ENCODE measurements around the gene MROH2A. TPM values are rescaled to one million over a fixed set of nuclear protein-coding genes. Genes with fewer than 3 reads are reported as not detected.

Gene MROH2A
- total RNA-seq, 4 donors from 2014 or later: not detected

- Histone ChIP-seq H3K9me3 (no peaks in the 10 kb centered on the region), H3K27ac (replicated peaks in 1 of 4) (no peak overlapping the region), H3K27me3 (peaks cover 0 to 5% (median 0%) of the 10 kb centered on the region in 4 donors), H3K4me3 (no peak overlapping the region), H3K36me3 (no peaks in the 10 kb centered on the region), H3K4me1 (no peaks in the 10 kb centered on the region)
- intact Hi-C loops (cut with DNase I): no loop called here
- TF ChIP-seq POLR2A (IDR thresholded peaks at IDR 0.05; ENCODE audit: low read depth) (no peak), CTCF (IDR thresholded peaks at IDR 0.05) (no peak)
- 71% methylated on average over 4 of the region's 4 CpGs for WGBS
- no peak for DNase-seq (ENCODE audit: extremely low spot score)
Observed at GRCh38 chr2:233816771-233817170, 38.6 kb downstream of the MROH2A start.

- Histone ChIP-seq H3K4me1 (no peaks in the 10 kb centered on the region), H3K27ac (replicated peaks in 1 of 4) (no peak overlapping the region), H3K4me3 (no peak overlapping the region), H3K36me3 (no peaks in the 10 kb centered on the region), H3K9me3 (no peaks in the 10 kb centered on the region), H3K27me3 (peaks cover 0 to 5% (median 0%) of the 10 kb centered on the region in 4 donors)
- DNase-seq (ENCODE audit: extremely low spot score): no peak
- TF ChIP-seq EP300 (IDR thresholded peaks at IDR 0.05) (no peak), POLR2A (IDR thresholded peaks at IDR 0.05; ENCODE audit: low read depth) (no peak), CTCF (IDR thresholded peaks at IDR 0.05) (no peak), POLR2AphosphoS5 (IDR thresholded peaks at IDR 0.05) (no peak)
- 90% methylated on average over 2 of the region's 3 CpGs for WGBS
- intact Hi-C loops (cut with DNase I): no loop called here
Observed at GRCh38 chr2:233817361-233817911, 39.3 kb downstream of the MROH2A start.

GRCh38 chr2:233817995-233818638 lies 40.0 kb downstream of the MROH2A start:
- Histone ChIP-seq H3K9me3 (no peaks in the 10 kb centered on the region), H3K4me1 (no peaks in the 10 kb centered on the region), H3K4me3 (no peak overlapping the region), H3K27me3 (peaks cover 0 to 5% (median 0%) of the 10 kb centered on the region in 4 donors), H3K27ac (replicated peaks in 1 of 4) (no peak overlapping the region), H3K36me3 (no peaks in the 10 kb centered on the region)
- no peak for TF ChIP-seq POLR2A (IDR thresholded peaks at IDR 0.05; ENCODE audit: low read depth)
- TF ChIP-seq POLR2AphosphoS5 (IDR thresholded peaks at IDR 0.05): no peak
- no peak for TF ChIP-seq CTCF (IDR thresholded peaks at IDR 0.05)
- TF ChIP-seq EP300 (IDR thresholded peaks at IDR 0.05): no peak
- 91% methylated on average over 9 of the region's 11 CpGs for WGBS
- no peak for DNase-seq (ENCODE audit: extremely low spot score)
- intact Hi-C loops (cut with DNase I): no loop called here

GRCh38 chr2:233818639-233819621 lies 40.8 kb downstream of the MROH2A start:
- DNase-seq (ENCODE audit: extremely low spot score): no peak
- Histone ChIP-seq H3K4me1 (no peaks in the 10 kb centered on the region), H3K4me3 (no peak overlapping the region), H3K9me3 (no peaks in the 10 kb centered on the region), H3K27ac (replicated peaks in 1 of 4) (no peak overlapping the region), H3K36me3 (no peaks in the 10 kb centered on the region), H3K27me3 (peaks cover 0 to 5% (median 0%) of the 10 kb centered on the region in 4 donors)
- TF ChIP-seq POLR2A (IDR thresholded peaks at IDR 0.05; ENCODE audit: low read depth) (no peak), POLR2AphosphoS5 (IDR thresholded peaks at IDR 0.05) (no peak), CTCF (IDR thresholded peaks at IDR 0.05) (no peak), EP300 (IDR thresholded peaks at IDR 0.05) (no peak)
- 85% methylated on average over 14 of the region's 17 CpGs for WGBS
- intact Hi-C loops (cut with DNase I): no loop called here
